DND-41 (cell line): ENCODE data around the gene KIF21A.

Experiments used
- EZH2 ChIP-seq: IDR thresholded peaks from 3 replicates; pipeline ENCODE4 v1.6.1; 2012; ENCODE audit warnings: borderline replicate concordance, low read depth, mild to moderate bottlenecking, moderate library complexity, low read length, inconsistent platforms; ENCODE audit not compliant: severe bottlenecking
- TF ChIP-seq, protein P1 (sequence below): IDR thresholded peaks from 2 replicates; pipeline ENCODE4 v1.5.1; 2012; ENCODE audit warnings: borderline replicate concordance, low read length, moderate library complexity, mild to moderate bottlenecking; ENCODE audit not compliant: poor library complexity, severe bottlenecking; ENCODE audit errors: extremely low read depth

DNA sequence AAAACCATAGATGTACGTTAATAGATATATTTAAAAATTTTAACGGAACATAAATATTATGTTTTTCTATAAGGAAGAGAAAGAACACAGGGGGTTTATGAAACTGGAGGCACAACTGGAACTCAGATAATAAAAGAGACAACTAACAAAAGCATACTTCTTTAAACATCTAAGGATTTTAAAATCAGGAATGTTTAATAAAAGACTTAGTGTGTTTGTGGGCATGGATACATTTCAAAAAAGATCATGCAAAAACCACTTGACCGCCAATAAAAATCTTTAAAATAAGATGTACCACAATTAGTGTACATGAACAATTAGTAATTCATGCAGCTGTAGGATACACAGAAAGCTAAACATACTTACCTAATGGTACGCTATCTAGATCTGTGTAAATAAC, 113.0 kb downstream of the KIF21A start:
- TF ChIP-seq EZH2 = no peak
- TF ChIP-seq, protein P1, sequence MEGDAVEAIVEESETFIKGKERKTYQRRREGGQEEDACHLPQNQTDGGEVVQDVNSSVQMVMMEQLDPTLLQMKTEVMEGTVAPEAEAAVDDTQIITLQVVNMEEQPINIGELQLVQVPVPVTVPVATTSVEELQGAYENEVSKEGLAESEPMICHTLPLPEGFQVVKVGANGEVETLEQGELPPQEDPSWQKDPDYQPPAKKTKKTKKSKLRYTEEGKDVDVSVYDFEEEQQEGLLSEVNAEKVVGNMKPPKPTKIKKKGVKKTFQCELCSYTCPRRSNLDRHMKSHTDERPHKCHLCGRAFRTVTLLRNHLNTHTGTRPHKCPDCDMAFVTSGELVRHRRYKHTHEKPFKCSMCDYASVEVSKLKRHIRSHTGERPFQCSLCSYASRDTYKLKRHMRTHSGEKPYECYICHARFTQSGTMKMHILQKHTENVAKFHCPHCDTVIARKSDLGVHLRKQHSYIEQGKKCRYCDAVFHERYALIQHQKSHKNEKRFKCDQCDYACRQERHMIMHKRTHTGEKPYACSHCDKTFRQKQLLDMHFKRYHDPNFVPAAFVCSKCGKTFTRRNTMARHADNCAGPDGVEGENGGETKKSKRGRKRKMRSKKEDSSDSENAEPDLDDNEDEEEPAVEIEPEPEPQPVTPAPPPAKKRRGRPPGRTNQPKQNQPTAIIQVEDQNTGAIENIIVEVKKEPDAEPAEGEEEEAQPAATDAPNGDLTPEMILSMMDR = no peak
